Epithelial cell of proximal tubule (primary cell): ENCODE data around the gene TRMT5. TPM values are rescaled to one million over a fixed set of nuclear protein-coding genes. Genes with fewer than 3 reads are reported as not detected.

Source experiments
- DNase-seq: peaks from one replicate; pipeline ENCODE4 v3.0.0-alpha.2; 2011; ENCODE audit warnings: low read depth
- H3K4me3 ChIP-seq: 2 replicates; pipeline ENCODE4 v1.5.1; 2011; ENCODE audit warnings: low read depth, mild to moderate bottlenecking, low read length
- total RNA-seq: library from RNA; depleted of rRNA; stranded (reverse); fragments of >200 nt; gene quantifications from 2 replicates; pipeline ENCODE4 v1.2.3, GENCODE V29; 2015
- TF ChIP-seq, protein P1 (sequence below): conservative IDR thresholded peaks from 2 replicates; pipeline ENCODE4 v1.5.1; 2012; ENCODE audit warnings: low read depth, mild to moderate bottlenecking, low read length

TRMT5 gene
- total RNA-seq, 1 donor from 2014 or later = 11.6 TPM

DNA sequence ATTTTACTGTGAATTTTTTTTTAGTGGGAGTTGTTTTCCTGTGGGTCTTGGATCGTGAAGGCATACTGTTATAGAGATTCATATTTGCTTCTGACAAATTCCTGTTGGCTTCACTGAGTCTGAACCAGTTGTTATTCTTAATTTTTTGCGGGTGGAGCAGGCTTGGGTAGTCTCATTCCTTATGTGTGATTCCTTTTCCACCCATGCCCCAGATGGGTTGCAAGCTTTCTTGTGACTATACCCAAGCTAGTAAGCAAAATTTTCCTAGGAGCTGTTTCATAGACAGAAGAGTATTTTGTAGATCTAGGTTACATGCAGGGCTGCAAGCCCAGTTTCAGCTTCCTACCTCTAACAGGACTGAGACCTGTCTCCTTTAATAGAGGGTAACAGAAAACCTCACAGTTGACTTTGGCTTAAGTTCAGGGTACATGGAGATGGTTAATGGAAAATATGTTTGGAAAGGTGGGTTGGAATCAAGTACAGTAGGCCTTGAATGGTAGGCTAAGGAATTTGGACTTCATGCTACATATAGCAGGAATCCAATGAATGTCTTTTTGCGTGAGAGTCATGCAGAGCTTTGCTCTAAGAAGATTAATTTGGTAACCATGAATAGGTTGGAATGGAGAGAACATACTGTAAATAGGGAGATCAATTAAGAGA is 29.0 kb downstream of the TRMT5 start:
- H3K4me3 ChIP-seq = no peak overlapping the region
- no peak for DNase-seq
- TF ChIP-seq, protein P1, sequence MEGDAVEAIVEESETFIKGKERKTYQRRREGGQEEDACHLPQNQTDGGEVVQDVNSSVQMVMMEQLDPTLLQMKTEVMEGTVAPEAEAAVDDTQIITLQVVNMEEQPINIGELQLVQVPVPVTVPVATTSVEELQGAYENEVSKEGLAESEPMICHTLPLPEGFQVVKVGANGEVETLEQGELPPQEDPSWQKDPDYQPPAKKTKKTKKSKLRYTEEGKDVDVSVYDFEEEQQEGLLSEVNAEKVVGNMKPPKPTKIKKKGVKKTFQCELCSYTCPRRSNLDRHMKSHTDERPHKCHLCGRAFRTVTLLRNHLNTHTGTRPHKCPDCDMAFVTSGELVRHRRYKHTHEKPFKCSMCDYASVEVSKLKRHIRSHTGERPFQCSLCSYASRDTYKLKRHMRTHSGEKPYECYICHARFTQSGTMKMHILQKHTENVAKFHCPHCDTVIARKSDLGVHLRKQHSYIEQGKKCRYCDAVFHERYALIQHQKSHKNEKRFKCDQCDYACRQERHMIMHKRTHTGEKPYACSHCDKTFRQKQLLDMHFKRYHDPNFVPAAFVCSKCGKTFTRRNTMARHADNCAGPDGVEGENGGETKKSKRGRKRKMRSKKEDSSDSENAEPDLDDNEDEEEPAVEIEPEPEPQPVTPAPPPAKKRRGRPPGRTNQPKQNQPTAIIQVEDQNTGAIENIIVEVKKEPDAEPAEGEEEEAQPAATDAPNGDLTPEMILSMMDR = no peak

DNA sequence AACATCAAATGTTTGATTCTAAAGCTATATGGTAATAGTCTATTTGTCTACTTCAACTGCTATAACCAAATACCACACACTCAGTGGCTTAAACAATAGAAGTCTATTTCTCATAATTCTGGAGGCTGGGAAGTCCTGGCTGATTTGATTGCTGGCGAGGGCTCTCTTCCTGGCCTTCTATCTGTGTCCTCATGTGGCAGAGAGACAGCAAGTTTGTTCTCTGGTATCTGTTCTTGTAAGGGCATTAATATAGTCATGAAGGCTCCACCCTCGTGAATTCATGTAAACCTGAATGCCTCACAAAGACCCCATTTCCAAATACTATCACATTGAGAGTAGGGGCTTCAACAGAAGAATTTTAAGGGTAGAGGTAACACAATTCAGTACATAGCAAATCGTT is 34.1 kb downstream of the TRMT5 start:
- no peak overlapping the region for H3K4me3 ChIP-seq
- TF ChIP-seq, protein P1 = no peak
- DNase-seq = no peak

DNA sequence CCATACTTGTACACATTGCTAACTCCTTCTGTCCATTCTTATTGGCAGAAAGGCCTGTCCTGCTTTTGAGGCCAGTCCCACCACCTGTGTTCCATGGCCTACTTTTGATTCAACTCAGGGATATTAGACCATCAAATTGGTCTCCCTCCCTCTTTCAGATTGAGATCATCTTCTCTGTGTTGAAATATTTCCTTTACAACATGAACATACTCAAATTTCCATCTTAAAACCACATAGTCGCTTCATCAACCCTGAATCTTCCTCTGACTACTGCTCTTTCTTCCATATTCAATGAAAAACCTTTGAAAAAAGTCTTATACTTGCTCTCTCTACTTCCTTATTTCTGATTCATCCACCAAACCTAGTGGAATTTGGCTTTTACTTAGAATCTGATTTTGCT is 34.9 kb downstream of the TRMT5 start:
- H3K4me3 ChIP-seq = no peak overlapping the region
- TF ChIP-seq, protein P1 = no peak
- DNase-seq = no peak

DNA sequence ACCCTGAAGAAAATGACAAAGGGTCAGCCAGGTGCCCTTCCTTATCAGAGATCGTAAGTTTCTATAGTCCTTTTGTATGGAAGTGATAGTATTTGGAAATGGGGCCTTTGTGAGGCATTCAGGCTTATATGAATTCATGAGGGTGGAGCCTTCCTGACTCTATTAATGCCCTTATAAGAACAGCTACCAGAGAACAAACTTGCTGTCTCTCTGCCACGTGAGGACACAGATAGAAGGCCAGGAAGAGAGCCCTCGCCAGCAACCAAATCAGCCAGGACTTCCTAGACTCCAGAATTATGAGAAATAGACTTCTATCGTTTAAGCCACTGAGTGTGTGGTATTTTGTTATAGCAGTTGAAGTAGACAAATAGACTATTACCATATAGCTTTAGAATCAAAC is 36.7 kb downstream of the TRMT5 start:
- no peak for DNase-seq
- H3K4me3 ChIP-seq = no peak overlapping the region
- TF ChIP-seq, protein P1 = no peak

DNA sequence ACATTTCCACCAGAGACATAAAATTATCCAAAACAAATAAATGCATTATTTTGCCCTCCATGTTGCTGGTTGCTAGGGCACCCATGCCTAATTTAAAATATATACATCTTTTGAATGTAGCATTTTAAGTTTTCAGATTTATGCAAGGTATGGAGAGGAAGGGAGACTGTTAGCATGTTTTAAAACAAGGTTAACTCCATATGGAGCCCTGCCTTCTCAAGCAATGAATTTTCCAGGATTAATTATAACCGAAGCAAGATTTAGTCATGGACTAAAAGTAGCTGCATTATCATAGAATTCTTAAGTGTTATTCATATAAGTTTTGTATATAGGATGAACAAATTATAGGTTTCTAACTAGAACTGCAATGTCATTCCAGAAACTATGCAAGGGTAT is 37.2 kb downstream of the TRMT5 start:
- H3K4me3 ChIP-seq = no peak overlapping the region
- TF ChIP-seq, protein P1 = no peak
- no peak for DNase-seq

DNA sequence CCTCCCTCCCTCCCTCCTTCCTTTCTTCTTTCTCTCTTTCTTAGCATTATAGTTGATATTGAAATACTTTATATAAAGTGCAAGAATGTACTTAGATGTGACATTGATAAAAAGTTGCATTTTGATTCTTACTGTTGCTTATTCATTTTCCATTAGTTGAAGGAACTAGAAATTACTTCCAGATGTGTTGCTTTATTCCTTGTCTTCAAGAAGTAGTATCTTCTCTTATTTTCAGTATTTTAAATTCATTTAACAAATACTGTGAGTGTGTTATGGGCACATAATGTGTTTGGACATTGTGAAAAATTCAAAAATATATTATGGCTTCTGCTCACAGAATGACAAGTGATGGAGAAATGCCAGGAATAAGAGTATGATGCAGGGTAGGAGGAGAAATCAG is 45.6 kb downstream of the TRMT5 start:
- H3K4me3 ChIP-seq = no peak overlapping the region
- TF ChIP-seq, protein P1 = no peak
- no peak for DNase-seq

DNA sequence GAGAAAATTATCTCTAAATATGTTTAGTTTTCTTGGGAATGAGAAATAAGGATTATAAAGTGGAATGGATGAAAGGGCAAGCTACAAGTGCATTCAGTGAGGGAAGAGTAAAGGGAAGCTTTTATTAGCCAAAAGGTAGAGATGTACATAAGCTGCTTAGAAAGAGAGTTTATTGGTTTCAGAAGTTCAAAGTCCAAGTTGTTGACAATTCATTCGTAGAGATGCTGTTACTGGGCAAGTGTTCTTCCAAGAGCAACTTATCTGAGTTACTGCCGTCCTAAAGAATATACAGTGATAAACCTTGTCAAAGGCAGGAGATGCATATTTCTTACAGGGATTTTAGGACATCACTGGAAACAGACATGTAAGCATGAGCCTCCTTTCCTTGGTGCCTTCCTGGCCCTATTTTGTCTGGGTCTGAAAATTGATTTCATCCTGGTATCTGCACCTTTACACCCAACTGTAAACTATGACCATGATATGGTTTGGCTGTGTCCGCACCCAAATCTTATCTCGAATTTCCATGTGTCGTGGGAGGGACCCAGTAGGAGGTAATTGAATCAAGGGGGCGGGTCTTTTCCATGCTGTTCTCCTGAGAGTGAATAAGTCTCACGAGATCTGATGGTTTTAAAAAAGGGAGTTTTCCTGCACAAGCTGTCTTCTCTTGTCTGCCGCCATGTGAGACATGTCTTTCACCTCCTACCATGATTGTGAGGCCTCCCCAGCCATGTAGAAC is 46.8 kb downstream of the TRMT5 start:
- H3K4me3 ChIP-seq = no peak overlapping the region
- TF ChIP-seq, protein P1 = no peak
- DNase-seq = no peak
